ENCODE measurements around the gene WDR86. TPM values are rescaled to one million over a fixed set of nuclear protein-coding genes. Genes with fewer than 3 reads are reported as not detected.

WDR86 gene
- total and polyA plus RNA-seq, 5 experiments from 2014 or later: 0.47 to 1.2 (median 0.81) TPM

- peak in 1 of 2 donors; percentile 12 for ATAC-seq
- Mint-ChIP-seq H3K4me1 (peaks cover 2 to 14% (median 9%) of the 10 kb centered on the region in 4 donors), H3K4me3 (peak overlapping the region in 4 of 10 donors; percentile 6 to 33 (median 12)), H3K27me3 (peaks cover 1 to 14% (median 4%) of the 10 kb centered on the region in 5 donors), H3K9me3 (no peaks in the 10 kb centered on the region), H3K27ac (no peak overlapping the region), H3K36me3 (no peaks in the 10 kb centered on the region)
- POLR2A ChIA-PET: interaction anchor here (0.5 kb wide), 1 partner anchor 10 kb away, joined by 5 read pairs; no protein-coding TSS in a partner anchor
- DNase-seq: peak in 1 of 10 donors; percentile 19
Measured at GRCh38 chr7:151390598-151391357, 19.1 kb downstream of the WDR86 start.

GRCh38 chr7:151389768-151390597, 19.9 kb downstream of the WDR86 start:
- POLR2A ChIA-PET: interaction anchor here (0.7 kb wide), 1 partner anchor 34 kb away, joined by 3 read pairs; no protein-coding TSS in a partner anchor
- Mint-ChIP-seq H3K27ac (peak overlapping the region in 2 of 10 donors; percentile 29 to 41), H3K36me3 (no peaks in the 10 kb centered on the region), H3K4me1 (peaks cover 2 to 14% (median 9%) of the 10 kb centered on the region in 4 donors), H3K9me3 (no peaks in the 10 kb centered on the region), H3K4me3 (peak overlapping the region in 5 of 10 donors; percentile 9 to 63 (median 33)), H3K27me3 (peaks cover 1 to 14% (median 4%) of the 10 kb centered on the region in 5 donors)
- peak in 1 of 2 donors; percentile 16 for ATAC-seq
- no peak for DNase-seq

- H3K36me3 Mint-ChIP-seq: no peaks in the 10 kb centered on the region
- H3K27ac Mint-ChIP-seq: no peak overlapping the region
- no peaks in the 10 kb centered on the region for H3K9me3 Mint-ChIP-seq
- peaks cover 2 to 14% (median 9%) of the 10 kb centered on the region in 4 donors for H3K4me1 Mint-ChIP-seq
- H3K27me3 Mint-ChIP-seq: peaks cover 4 to 14% (median 5%) of the 10 kb centered on the region in 5 donors
- ATAC-seq (no peak), DNase-seq (peak in 1 of 10 donors; percentile 37)
- H3K4me3 Mint-ChIP-seq: peak overlapping the region in 1 of 10 donors; percentile 14
- POLR2A ChIA-PET: no interaction called here
Measured at GRCh38 chr7:151389096-151389767, 20.6 kb downstream of the WDR86 start.

GRCh38 chr7:151388430-151388829, 21.4 kb downstream of the WDR86 start:
- Mint-ChIP-seq H3K4me3 (no peak overlapping the region), H3K9me3 (no peaks in the 10 kb centered on the region), H3K4me1 (peaks cover 2 to 14% (median 9%) of the 10 kb centered on the region in 4 donors), H3K27ac (peak overlapping the region in 1 of 10 donors; percentile 63), H3K27me3 (peaks cover 3 to 14% (median 7%) of the 10 kb centered on the region in 5 donors), H3K36me3 (no peaks in the 10 kb centered on the region)
- POLR2A ChIA-PET: no interaction called here
- DNase-seq (no peak), ATAC-seq (no peak)

GRCh38 chr7:151388007-151388297, 21.9 kb downstream of the WDR86 start:
- ATAC-seq: no peak
- Mint-ChIP-seq H3K27ac (no peak overlapping the region), H3K9me3 (no peaks in the 10 kb centered on the region), H3K36me3 (no peaks in the 10 kb centered on the region), H3K4me1 (peaks cover 2 to 14% (median 8%) of the 10 kb centered on the region in 4 donors), H3K4me3 (no peak overlapping the region), H3K27me3 (peaks cover 3 to 14% (median 7%) of the 10 kb centered on the region in 5 donors)
- DNase-seq: peak in 1 of 10 donors; percentile 35
- POLR2A ChIA-PET: no interaction called here

- H3K9me3 Mint-ChIP-seq: no peaks in the 10 kb centered on the region
- no peak overlapping the region for H3K4me3 Mint-ChIP-seq
- no peaks in the 10 kb centered on the region for H3K36me3 Mint-ChIP-seq
- peak overlapping the region in 1 of 10 donors; percentile 7 for H3K27ac Mint-ChIP-seq
- ATAC-seq (no peak), DNase-seq (no peak)
- POLR2A ChIA-PET: no interaction called here
- H3K4me1 Mint-ChIP-seq: peaks cover 5 to 17% (median 11%) of the 10 kb centered on the region in 4 donors
- peaks cover 5 to 14% (median 10%) of the 10 kb centered on the region in 5 donors for H3K27me3 Mint-ChIP-seq
Measured at GRCh38 chr7:151387161-151388006, 22.5 kb downstream of the WDR86 start.

- POLR2A ChIA-PET: no interaction called here
- Mint-ChIP-seq H3K9me3 (no peaks in the 10 kb centered on the region), H3K36me3 (no peaks in the 10 kb centered on the region), H3K27me3 (peaks cover 6 to 14% (median 10%) of the 10 kb centered on the region in 5 donors), H3K4me3 (no peak overlapping the region), H3K27ac (peak overlapping the region in 1 of 10 donors; percentile 21), H3K4me1 (peaks cover 9 to 21% (median 15%) of the 10 kb centered on the region in 4 donors)
- DNase-seq (no peak), ATAC-seq (no peak)
Measured at GRCh38 chr7:151386301-151387160, 23.3 kb downstream of the WDR86 start.

- POLR2A ChIA-PET: no interaction called here
- no peak for ATAC-seq
- no peak for DNase-seq
- Mint-ChIP-seq H3K36me3 (no peaks in the 10 kb centered on the region), H3K9me3 (no peaks in the 10 kb centered on the region), H3K27ac (no peak overlapping the region), H3K4me3 (no peak overlapping the region), H3K27me3 (peaks cover 6 to 14% (median 10%) of the 10 kb centered on the region in 5 donors), H3K4me1 (peaks cover 11 to 24% (median 17%) of the 10 kb centered on the region in 4 donors)
Measured at GRCh38 chr7:151385626-151386300, 24.1 kb downstream of the WDR86 start.

- DNase-seq: no peak
- POLR2A ChIA-PET: no interaction called here
- H3K4me3 Mint-ChIP-seq: no peak overlapping the region
- H3K9me3 Mint-ChIP-seq: no peaks in the 10 kb centered on the region
- H3K27ac Mint-ChIP-seq: peak overlapping the region in 1 of 10 donors; percentile 83
- peaks cover 8 to 19% (median 15%) of the 10 kb centered on the region in 4 donors for H3K4me1 Mint-ChIP-seq
- no peak for ATAC-seq
- H3K27me3 Mint-ChIP-seq: peaks cover 3 to 14% (median 6%) of the 10 kb centered on the region in 5 donors
- no peaks in the 10 kb centered on the region for H3K36me3 Mint-ChIP-seq
Measured at GRCh38 chr7:151384776-151385625, 24.8 kb downstream of the WDR86 start.

- POLR2A ChIA-PET: interaction anchor here (0.6 to 0.8 kb wide), 2 partner anchors 59 to 287 kb away, joined by 3 read pairs; no protein-coding TSS in a partner anchor
- ATAC-seq: no peak
- Mint-ChIP-seq H3K27ac (peak overlapping the region in 2 of 10 donors; percentile 22 to 63), H3K36me3 (no peaks in the 10 kb centered on the region), H3K4me3 (no peak overlapping the region), H3K27me3 (peaks cover 3 to 14% (median 6%) of the 10 kb centered on the region in 5 donors), H3K9me3 (no peaks in the 10 kb centered on the region), H3K4me1 (peaks cover 8 to 15% (median 15%) of the 10 kb centered on the region in 4 donors)
- DNase-seq: no peak
Measured at GRCh38 chr7:151384352-151384697, 25.5 kb downstream of the WDR86 start.

Measured in naive thymus-derived CD8-positive, alpha-beta T cell (primary cell).